ENCODE data around the gene MYO3B. TPM values are rescaled to one million over a fixed set of nuclear protein-coding genes. Genes with fewer than 3 reads are reported as not detected.
"Not testable (repeated sequence)": the region's sequence is repeated elsewhere in the genome, so short reads cannot be mapped to it uniquely, and the experiment has no call there.

Gene MYO3B
- total RNA-seq, 3 donors from 2014 or later (not counting 1 experiment from before 2014, with no cell fraction given): 0.68 to 0.88 (median 0.75) TPM

DNA sequence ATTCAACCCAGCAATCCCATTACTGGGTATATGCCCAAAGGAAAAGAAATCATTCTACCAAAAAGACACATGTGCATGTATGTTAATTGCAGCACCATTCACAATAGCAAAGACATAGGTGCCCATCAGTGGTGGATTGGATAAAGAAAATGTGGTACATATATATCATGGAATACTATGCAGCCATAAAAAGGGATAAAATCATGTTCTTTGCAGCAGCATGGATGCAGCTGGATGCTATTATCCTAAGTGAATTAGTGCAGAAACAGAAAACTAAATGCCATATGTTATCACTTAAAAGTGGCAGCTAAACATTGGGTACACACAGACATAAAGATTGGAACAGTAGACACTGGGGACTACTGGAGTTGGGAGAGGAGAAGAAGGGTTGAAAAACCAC is 82.2 kb downstream of the MYO3B start:
- DNase-seq: no peak
- H3K27ac Mint-ChIP-seq: no peak overlapping the region
- ATAC-seq: no peak
- Histone ChIP-seq H3K4me3 (ENCODE audit: low read length) (no peak overlapping the region), H3K9me3 (ENCODE audit: control insufficient read depth, insufficient read depth, low read length) (no peaks in the 10 kb centered on the region), H3K4me1 (ENCODE audit: control insufficient read depth, insufficient read depth, low read length) (no peaks in the 10 kb centered on the region), H3K27me3 (ENCODE audit: control insufficient read depth, insufficient read depth, low read length) (no peaks in the 10 kb centered on the region), H3K36me3 (ENCODE audit: control insufficient read depth, insufficient read depth, low read length) (no peaks in the 10 kb centered on the region), H3K27ac (ENCODE audit: low read length) (no peak overlapping the region)
- H3K36me3 Mint-ChIP-seq: no peaks in the 10 kb centered on the region
- no peaks in the 10 kb centered on the region for H3K4me1 Mint-ChIP-seq
- peaks cover 3% of the 10 kb centered on the region in 2 donors for H3K9me3 Mint-ChIP-seq
- intact Hi-C loops (cut with micrococcal nuclease): no loop called here
- H3K4me3 Mint-ChIP-seq: no peak overlapping the region
- TF ChIP-seq, protein P1, sequence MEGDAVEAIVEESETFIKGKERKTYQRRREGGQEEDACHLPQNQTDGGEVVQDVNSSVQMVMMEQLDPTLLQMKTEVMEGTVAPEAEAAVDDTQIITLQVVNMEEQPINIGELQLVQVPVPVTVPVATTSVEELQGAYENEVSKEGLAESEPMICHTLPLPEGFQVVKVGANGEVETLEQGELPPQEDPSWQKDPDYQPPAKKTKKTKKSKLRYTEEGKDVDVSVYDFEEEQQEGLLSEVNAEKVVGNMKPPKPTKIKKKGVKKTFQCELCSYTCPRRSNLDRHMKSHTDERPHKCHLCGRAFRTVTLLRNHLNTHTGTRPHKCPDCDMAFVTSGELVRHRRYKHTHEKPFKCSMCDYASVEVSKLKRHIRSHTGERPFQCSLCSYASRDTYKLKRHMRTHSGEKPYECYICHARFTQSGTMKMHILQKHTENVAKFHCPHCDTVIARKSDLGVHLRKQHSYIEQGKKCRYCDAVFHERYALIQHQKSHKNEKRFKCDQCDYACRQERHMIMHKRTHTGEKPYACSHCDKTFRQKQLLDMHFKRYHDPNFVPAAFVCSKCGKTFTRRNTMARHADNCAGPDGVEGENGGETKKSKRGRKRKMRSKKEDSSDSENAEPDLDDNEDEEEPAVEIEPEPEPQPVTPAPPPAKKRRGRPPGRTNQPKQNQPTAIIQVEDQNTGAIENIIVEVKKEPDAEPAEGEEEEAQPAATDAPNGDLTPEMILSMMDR (IDR thresholded peaks at IDR 0.05): no peak
- peaks cover 12 to 14% of the 10 kb centered on the region in 2 donors for H3K27me3 Mint-ChIP-seq (ENCODE audit: low read depth in 2 of 2)

GRCh38 chr2:170261566-170261965 is 83.6 kb downstream of the MYO3B start:
- Histone ChIP-seq H3K27me3 (ENCODE audit: control insufficient read depth, insufficient read depth, low read length) (no peaks in the 10 kb centered on the region), H3K4me3 (ENCODE audit: low read length) (no peak overlapping the region), H3K27ac (ENCODE audit: low read length) (no peak overlapping the region), H3K9me3 (ENCODE audit: control insufficient read depth, insufficient read depth, low read length) (no peaks in the 10 kb centered on the region), H3K4me1 (ENCODE audit: control insufficient read depth, insufficient read depth, low read length) (no peaks in the 10 kb centered on the region), H3K36me3 (ENCODE audit: control insufficient read depth, insufficient read depth, low read length) (no peaks in the 10 kb centered on the region)
- ATAC-seq (no peak), DNase-seq (no peak)
- intact Hi-C loops (cut with micrococcal nuclease): no loop called here
- no peaks in the 10 kb centered on the region for H3K4me1 Mint-ChIP-seq
- TF ChIP-seq, protein P1 (IDR thresholded peaks at IDR 0.05): no peak
- 92% methylated on average over 1 of the region's 1 CpG for WGBS (ENCODE audit: insufficient coverage)
- H3K36me3 Mint-ChIP-seq: no peaks in the 10 kb centered on the region
- H3K9me3 Mint-ChIP-seq: peaks cover 3% of the 10 kb centered on the region in 2 donors
- peaks cover 9 to 12% of the 10 kb centered on the region in 2 donors for H3K27me3 Mint-ChIP-seq (ENCODE audit: low read depth in 2 of 2)
- H3K4me3 Mint-ChIP-seq: no peak overlapping the region
- no peak overlapping the region for H3K27ac Mint-ChIP-seq

GRCh38 chr2:170262343-170262742 is 84.4 kb downstream of the MYO3B start:
- WGBS (ENCODE audit: insufficient coverage): 88% methylated on average over 2 of the region's 2 CpGs
- TF ChIP-seq, protein P1 (IDR thresholded peaks at IDR 0.05): no peak
- Histone ChIP-seq H3K27me3 (ENCODE audit: control insufficient read depth, insufficient read depth, low read length) (no peaks in the 10 kb centered on the region), H3K9me3 (ENCODE audit: control insufficient read depth, insufficient read depth, low read length) (no peaks in the 10 kb centered on the region), H3K36me3 (ENCODE audit: control insufficient read depth, insufficient read depth, low read length) (no peaks in the 10 kb centered on the region), H3K4me3 (ENCODE audit: low read length) (no peak overlapping the region), H3K4me1 (ENCODE audit: control insufficient read depth, insufficient read depth, low read length) (no peaks in the 10 kb centered on the region), H3K27ac (ENCODE audit: low read length) (no peak overlapping the region)
- H3K4me3 Mint-ChIP-seq: no peak overlapping the region
- H3K27me3 Mint-ChIP-seq (ENCODE audit: low read depth in 2 of 2): peaks cover 5 to 6% of the 10 kb centered on the region in 2 donors
- no peak for DNase-seq
- no peaks in the 10 kb centered on the region for H3K4me1 Mint-ChIP-seq
- ATAC-seq: no peak
- intact Hi-C loops (cut with micrococcal nuclease): no loop called here
- no peaks in the 10 kb centered on the region for H3K36me3 Mint-ChIP-seq
- no peak overlapping the region for H3K27ac Mint-ChIP-seq
- peaks cover 3% of the 10 kb centered on the region in 2 donors for H3K9me3 Mint-ChIP-seq

- Mint-ChIP-seq H3K27ac (no peak overlapping the region), H3K27me3 (ENCODE audit: low read depth in 2 of 2) (peaks cover under 1 to 6% of the 10 kb centered on the region in 2 donors), H3K4me1 (no peaks in the 10 kb centered on the region), H3K4me3 (no peak overlapping the region), H3K9me3 (no peaks in the 10 kb centered on the region), H3K36me3 (no peaks in the 10 kb centered on the region)
- H3K27ac ChIP-seq (ENCODE audit: low read length): no peak overlapping the region
- H3K4me1 ChIP-seq (ENCODE audit: control insufficient read depth, insufficient read depth, low read length): no peaks in the 10 kb centered on the region
- WGBS (ENCODE audit: insufficient coverage): 94% methylated on average over 2 of the region's 4 CpGs
- no peaks in the 10 kb centered on the region for H3K9me3 ChIP-seq (ENCODE audit: control insufficient read depth, insufficient read depth, low read length)
- H3K27me3 ChIP-seq (ENCODE audit: control insufficient read depth, insufficient read depth, low read length): no peaks in the 10 kb centered on the region
- DNase-seq: no peak
- ATAC-seq: no peak
- intact Hi-C loops (cut with micrococcal nuclease): no loop called here
- H3K36me3 ChIP-seq (ENCODE audit: control insufficient read depth, insufficient read depth, low read length): no peaks in the 10 kb centered on the region
- TF ChIP-seq, protein P1 (IDR thresholded peaks at IDR 0.05): no peak
- no peak overlapping the region for H3K4me3 ChIP-seq (ENCODE audit: low read length)
Observed at GRCh38 chr2:170262806-170263205, 84.9 kb downstream of the MYO3B start.

DNA sequence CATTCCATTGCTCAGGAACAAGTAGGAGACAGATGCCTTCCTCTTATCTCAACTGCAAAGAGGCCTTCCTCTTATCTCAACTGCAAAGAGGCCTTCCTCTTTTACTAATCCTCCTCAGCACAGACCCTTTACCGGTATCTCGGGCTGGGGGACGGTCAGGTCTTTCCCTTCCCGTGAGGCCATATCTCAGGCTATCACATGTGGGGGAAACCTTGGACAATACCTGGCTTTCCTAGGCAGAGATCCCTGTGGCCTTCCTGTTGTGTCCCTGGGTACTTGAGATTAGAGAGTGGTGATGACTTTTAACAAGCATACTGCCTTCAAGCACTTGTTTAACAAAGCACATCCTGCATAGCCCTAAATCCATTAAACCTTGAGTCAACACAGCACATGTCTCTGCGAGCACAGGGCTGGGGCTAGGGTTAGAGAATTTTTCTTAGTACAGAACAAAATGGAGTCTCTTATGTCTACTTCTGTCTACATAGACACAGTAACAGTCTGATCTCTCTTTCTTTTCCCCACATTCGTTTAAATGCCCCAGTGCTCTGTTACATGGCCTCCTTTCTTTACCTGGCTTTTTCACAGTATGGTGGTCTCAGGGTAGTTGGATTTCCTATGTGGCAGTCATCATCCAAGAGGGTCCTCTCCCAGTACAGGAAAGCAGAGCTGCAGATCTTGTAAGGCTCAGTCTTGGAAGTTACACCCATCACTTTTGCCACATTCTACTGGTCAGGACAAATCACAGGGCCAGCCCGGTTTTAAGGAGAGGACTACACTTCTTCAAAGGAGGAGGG is 86.0 kb downstream of the MYO3B start:
- H3K27me3 ChIP-seq (ENCODE audit: control insufficient read depth, insufficient read depth, low read length); ATAC-seq; H3K27ac Mint-ChIP-seq; DNase-seq; intact Hi-C loops (cut with micrococcal nuclease); H3K27ac ChIP-seq (ENCODE audit: low read length); H3K27me3 Mint-ChIP-seq (ENCODE audit: low read depth in 2 of 2); H3K9me3 Mint-ChIP-seq; H3K9me3 ChIP-seq (ENCODE audit: control insufficient read depth, insufficient read depth, low read length); H3K4me3 Mint-ChIP-seq; H3K36me3 Mint-ChIP-seq; H3K4me1 Mint-ChIP-seq; H3K4me3 ChIP-seq (ENCODE audit: low read length); H3K4me1 ChIP-seq (ENCODE audit: control insufficient read depth, insufficient read depth, low read length); H3K36me3 ChIP-seq (ENCODE audit: control insufficient read depth, insufficient read depth, low read length): not testable (repeated sequence)
- WGBS (ENCODE audit: insufficient coverage): 90% methylated on average over 6 of the region's 7 CpGs
